22Rv1 (cell line): ENCODE results near the gene INO80C.

Experiments
- CTCF ChIP-seq: fragments of 450-650 bp; IDR thresholded peaks from 2 replicates; pipeline ENCODE4 v1.5.1; 2017; ENCODE audit warnings: mild to moderate bottlenecking
- ZFX ChIP-seq: fragments of 450-650 bp; IDR thresholded peaks from 2 replicates; pipeline ENCODE4 v1.6.1; 2017; ENCODE audit warnings: antibody characterized with exemption, borderline replicate concordance

GRCh38 chr18:35526495-35527059 lies 28.8 kb upstream of the INO80C start:
- TF ChIP-seq CTCF (no peak), ZFX (no peak)
